PFSK-1 (cell line): ENCODE results near the gene HGFAC.

Experiments
- POLR2AphosphoS5 ChIP-seq: IDR thresholded peaks from 2 replicates; pipeline ENCODE4 v1.6.1; 2012; ENCODE audit warnings: low read depth, mild to moderate bottlenecking, control low read depth, low read length, moderate library complexity
- REST ChIP-seq, 2 experiments: IDR thresholded peaks; 2 replicates each; pipeline versions ENCODE4 v1.6.1 to v1.8.0; 2011 to 2012; ENCODE audit warnings: low read depth in 2 of 2, low read length in 2 of 2, control low read depth in 1 of 2, inconsistent platforms in 1 of 2, mild to moderate bottlenecking in 1 of 2, moderate library complexity in 1 of 2; ENCODE audit not compliant: insufficient read depth in 1 of 2
- SIN3A ChIP-seq: IDR thresholded peaks from 2 replicates; pipeline ENCODE4 v1.6.1; 2012; ENCODE audit warnings: mild to moderate bottlenecking, low read length, moderate library complexity, borderline replicate concordance; ENCODE audit not compliant: insufficient read depth
- TAF1 ChIP-seq: IDR thresholded peaks from 2 replicates; pipeline ENCODE4 v1.6.1; 2012; ENCODE audit warnings: low read length, control low read depth, borderline replicate concordance; ENCODE audit not compliant: insufficient read depth

- no peak for TF ChIP-seq POLR2AphosphoS5
- TF ChIP-seq TAF1, result no peak
- no peak for TF ChIP-seq REST (IDR thresholded peaks at IDR 0.05; ENCODE audit: insufficient read depth in 1 of 2, low read depth in 2 of 2, low read length in 2 of 2)
- TF ChIP-seq SIN3A, result no peak
Observed at GRCh38 chr4:3437582-3437936, 4.2 kb upstream of the HGFAC start.
